Common myeloid progenitor, CD34-positive (primary cell): ENCODE measurements around the gene MFN1.

Source experiments
- CTCF ChIA-PET: fragments of 350-600 bp; sonication (Branson Sonifier 250); formaldehyde crosslinking; loops from one replicate; lab custom pipeline; 2021; ENCODE audit warnings: antibody characterized with exemption; lab: Charles Lee
- POLR2A ChIA-PET: fragments of 350-600 bp; sonication (Branson Sonifier 250); formaldehyde crosslinking; loops from one replicate; lab custom pipeline; 2021; ENCODE audit warnings: antibody characterized with exemption; lab: Charles Lee
- DNase-seq, 3 donors: peaks; one replicate each; pipeline versions ENCODE4 v3.0.0 to v3.0.0-alpha.2; 2013
- H3K27ac ChIP-seq, 2 experiments: 1 replicate in 1 of 2; 2 replicates in 1 of 2; pipeline ENCODE4 v1.7.0; 2013; ENCODE audit warnings: inconsistent platforms in 2 of 2, low read length in 2 of 2, mild to moderate bottlenecking in 2 of 2, low read depth in 1 of 2, moderate library complexity in 1 of 2; ENCODE audit not compliant: severe bottlenecking in 2 of 2, insufficient read depth in 1 of 2, poor library complexity in 1 of 2
- H3K27me3 ChIP-seq, 5 experiments: replicated peaks in 2 of 5; 1 replicate in 3 of 5; 2 replicates in 2 of 5; pipeline versions ENCODE4 v1.6.1 to v1.7.0; 2013; ENCODE audit warnings: low read length in 4 of 5, mild to moderate bottlenecking in 2 of 5, moderate library complexity in 2 of 5, inconsistent platforms in 1 of 5; ENCODE audit not compliant: insufficient read depth in 5 of 5, control insufficient read depth in 4 of 5
- H3K36me3 ChIP-seq, 4 experiments: 1 replicate in 2 of 4; 2 replicates in 2 of 4; pipeline versions ENCODE4 v1.6.1 to v1.7.0; 2013; ENCODE audit warnings: low read length in 3 of 4, control low read depth in 1 of 4, mild to moderate bottlenecking in 1 of 4; ENCODE audit not compliant: control insufficient read depth in 4 of 4, insufficient read depth in 4 of 4
- H3K4me1 ChIP-seq, 4 experiments: 1 replicate in 3 of 4; 2 replicates in 1 of 4; pipeline versions ENCODE4 v1.6.1 to v1.7.1; 2013; ENCODE audit warnings: low read length in 3 of 4, mild to moderate bottlenecking in 3 of 4, control low read depth in 1 of 4, inconsistent platforms in 1 of 4, moderate library complexity in 1 of 4; ENCODE audit not compliant: control insufficient read depth in 4 of 4, insufficient read depth in 4 of 4; ENCODE audit errors: control extremely low read depth in 1 of 4
- H3K4me3 ChIP-seq, 7 experiments: 1 replicate in 4 of 7; 2 replicates in 3 of 7; pipeline versions ENCODE4 v1.5.1 to v1.7.0; 2013; ENCODE audit warnings: mild to moderate bottlenecking in 7 of 7, low read length in 6 of 7, moderate library complexity in 6 of 7, inconsistent platforms in 2 of 7, low read depth in 2 of 7, control low read depth in 1 of 7; ENCODE audit not compliant: insufficient read depth in 4 of 7, control insufficient read depth in 1 of 7; ENCODE audit errors: extremely low read depth in 1 of 7
- H3K9me3 ChIP-seq, 5 experiments: 1 replicate in 4 of 5; 2 replicates in 1 of 5; pipeline versions ENCODE4 v1.6.1 to v1.7.1; 2013; ENCODE audit warnings: low read length in 4 of 5, mild to moderate bottlenecking in 2 of 5, inconsistent platforms in 1 of 5, low read depth in 1 of 5, moderate library complexity in 1 of 5; ENCODE audit not compliant: control insufficient read depth in 4 of 5, insufficient read depth in 2 of 5; ENCODE audit errors: control extremely low read depth in 1 of 5
- WGBS: methylation state at CpG from one replicate; pipeline ENCODE4 v1.1.5; 2013; ENCODE audit not compliant: insufficient coverage; 5-methylcytosine and 5-hydroxymethylcytosine counted together

MFN1 gene

GRCh38 chr3:179336345-179336929, 11.1 kb upstream of the MFN1 start:
- ChIA-PET CTCF (no interaction called here), POLR2A (interaction anchor here (0.6 kb wide), 1 partner anchor 1272 kb away, joined by 3 read pairs; no protein-coding TSS in a partner anchor)
- no peaks in the 10 kb centered on the region for H3K9me3 ChIP-seq
- H3K27ac ChIP-seq, result no peak overlapping the region
- WGBS, result no CpG with 5 or more reads among the region's 1 CpG
- peaks cover 15 to 53% (median 34%) of the 10 kb centered on the region in 4 experiments for H3K36me3 ChIP-seq
- no peaks in the 10 kb centered on the region for H3K27me3 ChIP-seq
- no peaks in the 10 kb centered on the region for H3K4me1 ChIP-seq
- H3K4me3 ChIP-seq, result no peak overlapping the region
- DNase-seq, result no peak

GRCh38 chr3:179348325-179349013, 960 bp downstream of the MFN1 start:
- Histone ChIP-seq H3K27me3 (no peaks in the 10 kb centered on the region), H3K4me3 (peak overlapping the region; percentile 84 to 99 (median 94)), H3K27ac (peak overlapping the region; percentile 33 to 78), H3K9me3 (no peaks in the 10 kb centered on the region), H3K4me1 (peaks cover 2 to 13% (median 9%) of the 10 kb centered on the region in 4 experiments), H3K36me3 (peaks cover 4 to 26% (median 17%) of the 10 kb centered on the region in 4 experiments)
- peak in 2 of 3 donors; percentile 61 to 72 for DNase-seq
- CTCF ChIA-PET, result interaction anchor here (0.6 to 1.4 kb wide), 3 partner anchors 24 to 209 kb away, joined by 3 to 5 read pairs (median 3); no protein-coding TSS in a partner anchor
- WGBS, result 0% methylated on average over 1 of the region's 5 CpGs
- POLR2A ChIA-PET, result interaction anchor here (1.0 kb wide), 1 partner anchor 24 kb away, joined by 3 read pairs; no protein-coding TSS in a partner anchor

DNA sequence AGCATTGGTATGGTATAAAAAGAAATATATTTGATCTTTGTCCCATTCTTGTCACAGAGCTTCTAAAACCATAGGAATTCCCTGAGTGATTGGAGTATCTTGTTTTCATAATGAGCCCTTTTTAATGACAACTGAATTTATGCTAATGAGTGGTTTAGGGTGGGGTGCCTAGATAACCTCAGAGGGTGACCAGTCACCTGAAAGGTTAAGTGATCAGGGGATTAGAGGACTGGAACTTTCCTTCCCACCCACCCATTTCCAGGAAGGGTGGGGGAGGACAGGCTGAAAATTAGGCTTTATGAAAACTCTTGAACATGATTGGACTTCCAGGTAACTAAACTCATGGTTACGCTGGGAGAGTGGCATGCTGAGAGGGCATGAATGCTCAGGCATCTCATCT, 8.5 kb downstream of the MFN1 start:
- no peaks in the 10 kb centered on the region for H3K4me1 ChIP-seq
- no peak overlapping the region for H3K27ac ChIP-seq
- peaks cover 23 to 77% (median 52%) of the 10 kb centered on the region in 4 experiments for H3K36me3 ChIP-seq
- WGBS, result no CpG with 5 or more reads among the region's 1 CpG
- ChIA-PET POLR2A (no interaction called here), CTCF (no interaction called here)
- H3K9me3 ChIP-seq, result no peaks in the 10 kb centered on the region
- no peak for DNase-seq
- no peak overlapping the region for H3K4me3 ChIP-seq
- no peaks in the 10 kb centered on the region for H3K27me3 ChIP-seq

DNA sequence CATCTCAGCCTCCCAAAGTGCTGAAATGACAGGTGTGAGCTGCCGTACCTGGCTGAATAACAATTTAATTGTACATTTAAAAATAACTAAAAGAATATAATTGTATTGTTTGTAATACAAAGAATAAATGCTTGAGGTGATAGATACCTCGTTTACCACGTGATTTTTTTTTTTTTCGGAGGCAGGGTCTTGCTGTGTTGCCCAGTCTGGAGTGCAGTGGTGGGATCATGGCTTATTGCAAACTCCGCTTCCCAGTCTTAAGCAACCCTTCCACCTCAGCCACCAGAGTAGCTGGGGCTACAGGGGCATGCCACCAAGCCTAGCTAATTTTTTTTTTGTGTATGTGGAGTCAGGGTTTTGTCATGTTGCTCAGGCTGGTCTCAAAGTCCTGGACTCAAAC, 15.8 kb downstream of the MFN1 start:
- Histone ChIP-seq H3K9me3 (no peaks in the 10 kb centered on the region), H3K4me1 (no peaks in the 10 kb centered on the region), H3K27me3 (no peaks in the 10 kb centered on the region), H3K36me3 (peaks cover 24 to 68% (median 44%) of the 10 kb centered on the region in 4 experiments), H3K27ac (no peak overlapping the region), H3K4me3 (no peak overlapping the region)
- ChIA-PET POLR2A (no interaction called here), CTCF (interaction anchor here (1.0 to 2.6 kb wide), 2 partner anchors 12 to 38 kb away, joined by 3 to 13 read pairs; no protein-coding TSS in a partner anchor)
- DNase-seq, result no peak
- 94% methylated on average over 4 of the region's 5 CpGs for WGBS

DNA sequence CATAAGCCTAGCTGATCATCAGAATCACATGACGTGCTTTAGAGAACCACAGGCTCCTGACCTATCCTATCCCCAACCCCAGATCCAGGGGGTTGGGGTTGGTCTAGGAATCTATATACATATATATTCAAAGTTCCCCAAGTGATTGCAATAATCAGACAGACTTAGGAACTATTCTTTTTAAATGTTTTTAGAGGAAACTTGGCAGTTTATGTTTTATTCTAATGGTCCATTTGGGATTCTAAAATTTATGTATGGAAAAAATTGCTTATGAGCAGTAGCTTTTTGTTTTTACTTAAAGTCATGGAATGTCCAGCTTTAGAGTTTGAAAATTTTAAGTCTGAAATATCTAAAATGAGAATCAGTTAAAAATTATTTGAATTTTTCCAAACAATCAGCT, 22.1 kb downstream of the MFN1 start:
- no peak overlapping the region for H3K27ac ChIP-seq
- WGBS, result no CpG with 5 or more reads among the region's 1 CpG
- ChIA-PET CTCF (no interaction called here), POLR2A (interaction anchor here (0.6 kb wide), 1 partner anchor 69 kb away, joined by 3 read pairs; no protein-coding TSS in a partner anchor)
- H3K4me1 ChIP-seq, result no peaks in the 10 kb centered on the region
- no peak overlapping the region for H3K4me3 ChIP-seq
- H3K9me3 ChIP-seq, result no peaks in the 10 kb centered on the region
- H3K27me3 ChIP-seq, result no peaks in the 10 kb centered on the region
- H3K36me3 ChIP-seq, result peaks cover 8 to 44% (median 22%) of the 10 kb centered on the region in 4 experiments
- DNase-seq, result no peak

DNA sequence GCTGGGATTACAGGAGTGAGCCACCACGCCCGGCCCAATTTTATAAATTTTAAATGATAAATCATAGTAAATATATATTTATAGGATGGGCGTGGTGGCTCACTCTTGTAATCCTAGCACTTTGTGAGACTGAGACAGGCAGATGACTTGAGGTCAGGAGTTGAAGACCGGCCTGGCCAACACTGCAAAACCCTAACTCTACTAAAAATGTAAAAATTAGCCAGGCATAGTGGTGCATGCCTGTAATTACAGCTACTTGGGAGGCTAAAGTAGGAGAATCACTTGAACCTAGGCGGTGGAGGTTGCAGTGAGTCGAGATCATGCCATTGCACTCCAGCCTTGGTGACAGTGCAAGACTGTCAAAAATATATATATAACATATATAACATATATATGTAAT, 26.4 kb downstream of the MFN1 start:
- H3K27me3 ChIP-seq, result no peaks in the 10 kb centered on the region
- POLR2A ChIA-PET, result no interaction called here
- 100% methylated on average over 1 of the region's 6 CpGs for WGBS
- H3K36me3 ChIP-seq, result peaks cover 2 to 37% (median 22%) of the 10 kb centered on the region in 4 experiments
- H3K27ac ChIP-seq, result no peak overlapping the region
- CTCF ChIA-PET, result interaction anchor here (1.0 to 1.1 kb wide), 2 partner anchors 12 to 18 kb away, joined by 3 to 4 read pairs; no protein-coding TSS in a partner anchor
- no peaks in the 10 kb centered on the region for H3K9me3 ChIP-seq
- no peaks in the 10 kb centered on the region for H3K4me1 ChIP-seq
- H3K4me3 ChIP-seq, result no peak overlapping the region
- peak in 2 of 3 donors; percentile 10 to 23 for DNase-seq
